CD14-positive monocyte (primary cell): ENCODE data around the gene KIF21B. TPM values are rescaled to one million over a fixed set of nuclear protein-coding genes. Genes with fewer than 3 reads are reported as not detected.

ENCODE experiments used
- DNase-seq, 3 donors: peaks; one replicate each; pipeline ENCODE4 v3.0.0-alpha.2; 2011 to 2022
- H2AFZ ChIP-seq: 2 replicates; pipeline ENCODE4 v1.6.0; 2012; ENCODE audit warnings: mild to moderate bottlenecking, low read depth, low read length, inconsistent platforms; ENCODE audit not compliant: insufficient read depth, poor library complexity, severe bottlenecking
- H3K27ac ChIP-seq, 2 donors: 1 replicate in 1 of 2; 2 replicates in 1 of 2; pipeline ENCODE4 v1.5.1; 2012 to 2013; ENCODE audit warnings: low read length in 2 of 2, control low read depth in 1 of 2, inconsistent platforms in 1 of 2, low read depth in 1 of 2, mild to moderate bottlenecking in 1 of 2
- H3K27me3 ChIP-seq, 2 donors: one replicate each; pipeline versions ENCODE4 v1.6.0 to v1.6.1; 2011 to 2013; ENCODE audit warnings: low read length in 2 of 2; ENCODE audit not compliant: control insufficient read depth in 2 of 2, insufficient read depth in 2 of 2
- H3K36me3 ChIP-seq, 2 donors: replicated peaks in 1 of 2; 1 replicate in 1 of 2; 2 replicates in 1 of 2; pipeline versions ENCODE4 v1.5.1 to v1.6.1; 2012 to 2013; ENCODE audit warnings: low read length in 2 of 2, control low read depth in 1 of 2, inconsistent platforms in 1 of 2, mild to moderate bottlenecking in 1 of 2; ENCODE audit not compliant: insufficient read depth in 2 of 2, control insufficient read depth in 1 of 2
- H3K4me1 ChIP-seq, 2 donors: 1 replicate in 1 of 2; 2 replicates in 1 of 2; pipeline versions ENCODE4 v1.5.1 to v1.6.1; 2012 to 2013; ENCODE audit warnings: low read length in 2 of 2, control low read depth in 1 of 2, inconsistent platforms in 1 of 2, mild to moderate bottlenecking in 1 of 2, moderate library complexity in 1 of 2; ENCODE audit not compliant: insufficient read depth in 2 of 2, control insufficient read depth in 1 of 2
- H3K4me2 ChIP-seq: replicated peaks from 2 replicates; pipeline ENCODE3; 2012; ENCODE audit warnings: low read length, moderate library complexity, mild to moderate bottlenecking; ENCODE audit not compliant: poor library complexity, severe bottlenecking; ENCODE audit errors: extremely low read depth
- H3K4me3 ChIP-seq, 3 experiments: fragments of 200-600 bp in 1 of 3; sonication (generic) in 1 of 3; replicated peaks in 1 of 3; 1 replicate in 2 of 3; 2 replicates in 1 of 3; pipeline ENCODE4 v1.5.1; 2011 to 2013; ENCODE audit warnings: low read length in 3 of 3, mild to moderate bottlenecking in 3 of 3, control low read depth in 2 of 3, low read depth in 2 of 3, inconsistent platforms in 1 of 3, moderate library complexity in 1 of 3
- H3K79me2 ChIP-seq: 2 replicates; pipeline ENCODE4 v1.6.0; 2012; ENCODE audit warnings: mild to moderate bottlenecking, control low read depth, inconsistent platforms, low read length, moderate library complexity; ENCODE audit not compliant: insufficient read depth
- H3K9ac ChIP-seq: 2 replicates; pipeline ENCODE4 v1.6.0; 2017; ENCODE audit warnings: low read length, mild to moderate bottlenecking; ENCODE audit not compliant: insufficient read depth, poor library complexity, severe bottlenecking
- H3K9me3 ChIP-seq, 2 donors: replicated peaks in 1 of 2; 1 replicate in 1 of 2; 2 replicates in 1 of 2; pipeline versions ENCODE4 v1.5.1 to v1.6.1; 2012 to 2013; ENCODE audit warnings: low read length in 2 of 2, control low read depth in 1 of 2; ENCODE audit not compliant: control insufficient read depth in 1 of 2, insufficient read depth in 1 of 2
- H4K20me1 ChIP-seq: 2 replicates; pipeline ENCODE4 v1.6.0; 2012; ENCODE audit warnings: mild to moderate bottlenecking, low read length, control low read depth, moderate library complexity; ENCODE audit not compliant: insufficient read depth
- H3K27ac Mint-ChIP-seq, 7 donors: one replicate each; pipeline ENCODE4 v1.8.0; 2020; ENCODE audit warnings: mild to moderate bottlenecking in 7 of 7, mixed read lengths in 7 of 7, moderate library complexity in 6 of 7, inconsistent platforms in 2 of 7
- H3K27me3 Mint-ChIP-seq, 3 donors: one replicate each; pipeline ENCODE4 v1.8.0; 2021 to 2022; ENCODE audit warnings: low read depth in 3 of 3, mild to moderate bottlenecking in 3 of 3, mixed read lengths in 3 of 3, moderate library complexity in 3 of 3, inconsistent platforms in 1 of 3
- H3K36me3 Mint-ChIP-seq, 2 donors: one replicate each; pipeline ENCODE4 v1.8.0; 2020; ENCODE audit warnings: mixed read lengths in 2 of 2, inconsistent platforms in 1 of 2, mild to moderate bottlenecking in 1 of 2
- H3K4me1 Mint-ChIP-seq: one replicate; pipeline ENCODE4 v1.8.0; 2020; ENCODE audit warnings: mild to moderate bottlenecking, mixed read lengths
- H3K4me3 Mint-ChIP-seq, 2 donors: one replicate each; pipeline ENCODE4 v1.8.0; 2020; ENCODE audit warnings: mild to moderate bottlenecking in 2 of 2, mixed read lengths in 2 of 2, moderate library complexity in 1 of 2
- H3K9me3 Mint-ChIP-seq, 7 donors: one replicate each; pipeline ENCODE4 v1.8.0; 2020 to 2022; ENCODE audit warnings: mixed read lengths in 7 of 7, mild to moderate bottlenecking in 6 of 7, moderate library complexity in 6 of 7, inconsistent platforms in 2 of 7
- WGBS: methylation state at CpG from one replicate; pipeline ENCODE4 v1.1.5; 2013; ENCODE audit warnings: missing lambda C conversion rate; ENCODE audit not compliant: insufficient coverage; 5-methylcytosine and 5-hydroxymethylcytosine counted together
- intact Hi-C, 2 donors: fragments of 100-400 bp; cut with micrococcal nuclease; formaldehyde crosslinking; loops; one replicate each; pipeline versions ENCODE4 v1.15.0 to v1.15.1; 2023
- polyA plus RNA-seq, 3 donors: library from polyadenylated mRNA; depleted of rRNA in 1 of 3; unstranded in 2 of 3; stranded (reverse) in 1 of 3; fragments of 300-500 nt in 2 of 3; fragments of >200 nt in 1 of 3; fragmentation: Illumina TruSeq in 2 of 3; gene quantifications; 1 replicate in 2 of 3; 2 replicates in 1 of 3; pipeline ENCODE4 v1.2.3, GENCODE V29; 2012 to 2021
- TF ChIP-seq, protein P1 (sequence below): fragments of 200-600 bp; IDR thresholded peaks from one replicate; pipeline ENCODE4 v1.8.0; 2022; ENCODE audit warnings: antibody characterized with exemption, mild to moderate bottlenecking

Gene KIF21B
- polyA plus RNA-seq, 3 donors, result 0.18 to 9.8 (median 0.30) TPM

GRCh38 chr1:201059401-201059800, 35.9 kb upstream of the KIF21B start:
- H3K27me3 ChIP-seq, result no peaks in the 10 kb centered on the region
- DNase-seq, result no peak
- Mint-ChIP-seq H3K4me3 (no peak overlapping the region), H3K27me3 (peaks cover 4 to 13% (median 10%) of the 10 kb centered on the region in 3 donors), H3K27ac (no peak overlapping the region), H3K9me3 (no peaks in the 10 kb centered on the region), H3K36me3 (no peaks in the 10 kb centered on the region), H3K4me1 (no peaks in the 10 kb centered on the region)
- no peaks in the 10 kb centered on the region for H4K20me1 ChIP-seq
- no peaks in the 10 kb centered on the region for H3K79me2 ChIP-seq
- no peak overlapping the region for H2AFZ ChIP-seq
- H3K27ac ChIP-seq, result no peak overlapping the region
- H3K4me1 ChIP-seq, result no peaks in the 10 kb centered on the region
- no peak overlapping the region for H3K4me2 ChIP-seq
- no peak overlapping the region for H3K9ac ChIP-seq
- intact Hi-C loops, result no loop called here
- H3K9me3 ChIP-seq, result no peaks in the 10 kb centered on the region
- H3K36me3 ChIP-seq, result no peaks in the 10 kb centered on the region
- no peak overlapping the region for H3K4me3 ChIP-seq
- TF ChIP-seq, protein P1, sequence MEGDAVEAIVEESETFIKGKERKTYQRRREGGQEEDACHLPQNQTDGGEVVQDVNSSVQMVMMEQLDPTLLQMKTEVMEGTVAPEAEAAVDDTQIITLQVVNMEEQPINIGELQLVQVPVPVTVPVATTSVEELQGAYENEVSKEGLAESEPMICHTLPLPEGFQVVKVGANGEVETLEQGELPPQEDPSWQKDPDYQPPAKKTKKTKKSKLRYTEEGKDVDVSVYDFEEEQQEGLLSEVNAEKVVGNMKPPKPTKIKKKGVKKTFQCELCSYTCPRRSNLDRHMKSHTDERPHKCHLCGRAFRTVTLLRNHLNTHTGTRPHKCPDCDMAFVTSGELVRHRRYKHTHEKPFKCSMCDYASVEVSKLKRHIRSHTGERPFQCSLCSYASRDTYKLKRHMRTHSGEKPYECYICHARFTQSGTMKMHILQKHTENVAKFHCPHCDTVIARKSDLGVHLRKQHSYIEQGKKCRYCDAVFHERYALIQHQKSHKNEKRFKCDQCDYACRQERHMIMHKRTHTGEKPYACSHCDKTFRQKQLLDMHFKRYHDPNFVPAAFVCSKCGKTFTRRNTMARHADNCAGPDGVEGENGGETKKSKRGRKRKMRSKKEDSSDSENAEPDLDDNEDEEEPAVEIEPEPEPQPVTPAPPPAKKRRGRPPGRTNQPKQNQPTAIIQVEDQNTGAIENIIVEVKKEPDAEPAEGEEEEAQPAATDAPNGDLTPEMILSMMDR, result no peak
- WGBS, result no CpG with 5 or more reads among the region's 3 CpGs

GRCh38 chr1:201054091-201054543, 30.6 kb upstream of the KIF21B start:
- H3K4me1 ChIP-seq, result no peaks in the 10 kb centered on the region
- H3K4me2 ChIP-seq, result no peak overlapping the region
- H3K27ac ChIP-seq, result no peak overlapping the region
- intact Hi-C loops, result no loop called here
- H3K79me2 ChIP-seq, result no peaks in the 10 kb centered on the region
- H3K4me3 ChIP-seq, result no peak overlapping the region
- H2AFZ ChIP-seq, result no peak overlapping the region
- Mint-ChIP-seq H3K9me3 (no peaks in the 10 kb centered on the region), H3K27ac (no peak overlapping the region), H3K36me3 (no peaks in the 10 kb centered on the region), H3K4me3 (no peak overlapping the region), H3K4me1 (no peaks in the 10 kb centered on the region), H3K27me3 (peaks cover 7 to 12% (median 10%) of the 10 kb centered on the region in 3 donors)
- H3K36me3 ChIP-seq, result no peaks in the 10 kb centered on the region
- H4K20me1 ChIP-seq, result no peaks in the 10 kb centered on the region
- DNase-seq, result no peak
- WGBS, result 90% methylated on average over 7 of the region's 10 CpGs
- no peak overlapping the region for H3K9ac ChIP-seq
- H3K27me3 ChIP-seq, result no peaks in the 10 kb centered on the region
- H3K9me3 ChIP-seq, result no peaks in the 10 kb centered on the region
- TF ChIP-seq, protein P1, result no peak
